ENCODE measurements around the gene ASB13.

- TF ChIP-seq CTCF (IDR thresholded peaks at IDR 0.05) (no peak), EZH2 (IDR thresholded peaks at IDR 0.05; ENCODE audit: borderline replicate concordance, insufficient read depth, low read depth, low read length, poor library complexity, severe bottlenecking) (no peak)
Observed at GRCh38 chr10:5692461-5693358, 26.3 kb upstream of the ASB13 start.
